ENCODE data around the gene G3BP2. TPM values are rescaled to one million over a fixed set of nuclear protein-coding genes. Genes with fewer than 3 reads are reported as not detected.

Gene G3BP2
- total and polyA plus RNA-seq, 2 donors (not counting 1 experiment from before 2014, with no cell fraction given): 33.0 to 154 TPM

DNA sequence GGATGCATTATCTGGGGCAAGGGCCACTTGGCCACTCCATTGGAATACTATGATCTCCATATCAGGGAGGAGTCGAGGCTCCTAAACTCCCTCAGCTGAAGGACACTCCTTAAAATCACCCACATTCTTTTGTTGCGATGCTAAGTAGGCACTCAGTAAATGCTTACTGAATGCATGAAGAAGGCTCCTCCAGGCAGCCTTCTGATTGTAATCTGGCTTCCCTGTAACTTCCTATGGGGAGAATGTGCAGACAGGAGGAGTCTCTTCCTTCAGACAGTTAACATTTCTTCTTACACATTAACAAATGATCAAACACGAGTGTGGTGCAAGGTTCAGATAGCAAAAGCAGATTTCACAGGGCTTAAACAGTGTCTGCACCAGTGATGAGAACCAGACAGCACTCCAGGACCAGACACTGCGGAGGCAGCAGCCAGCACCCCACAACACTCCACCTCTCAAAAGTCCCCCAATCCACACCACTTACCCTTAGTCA lies 29.8 kb upstream of the G3BP2 start:
- 100% methylated on average over 1 of the region's 4 CpGs for WGBS (ENCODE audit: insufficient coverage)

More for the DNA sequence above, 29.8 kb upstream of the G3BP2 start:
- peaks cover 3% of the 10 kb centered on the region for H3K79me2 ChIP-seq (ENCODE audit: control insufficient read depth, insufficient read depth, low read length)
- no peak overlapping the region for H2AFZ ChIP-seq (ENCODE audit: insufficient read depth, low read depth, low read length, poor library complexity, severe bottlenecking)
- no peak overlapping the region for H3K27ac Mint-ChIP-seq
- H3K9me3 Mint-ChIP-seq (ENCODE audit: insufficient read depth): no peaks in the 10 kb centered on the region
- no peak overlapping the region for H3K27ac ChIP-seq (ENCODE audit: low read length in 2 of 2)
- DNase-seq (no peak), ATAC-seq (ENCODE audit: low read depth) (no peak)
- no peak for TF ChIP-seq EZH2 (IDR thresholded peaks at IDR 0.05; ENCODE audit: borderline replicate concordance, insufficient read depth, low read depth, low read length, poor library complexity, severe bottlenecking)
- TF ChIP-seq CTCF (IDR thresholded peaks at IDR 0.05): no peak
- peaks cover 14 to 15% of the 10 kb centered on the region in 2 donors for H3K4me1 ChIP-seq (ENCODE audit: control insufficient read depth in 2 of 2, insufficient read depth in 2 of 2, low read length in 2 of 2)
- H4K20me1 ChIP-seq (ENCODE audit: control insufficient read depth, insufficient read depth, low read length, poor library complexity, severe bottlenecking): no peaks in the 10 kb centered on the region
- no peak overlapping the region for H3K4me3 Mint-ChIP-seq
- no peaks in the 10 kb centered on the region for H3K9me3 ChIP-seq (ENCODE audit: control extremely low read depth in 1 of 3, control insufficient read depth in 2 of 3, insufficient read depth in 1 of 3, low read length in 2 of 3)
- no peak overlapping the region for H3K4me3 ChIP-seq (ENCODE audit: control extremely low read depth in 1 of 5, extremely low read depth in 1 of 5, insufficient read depth in 1 of 5, low read depth in 2 of 5, low read length in 4 of 5)
- POLR2A ChIA-PET: no interaction called here
- peaks cover 17% of the 10 kb centered on the region for H3K4me1 Mint-ChIP-seq
- no peak overlapping the region for H3K9ac ChIP-seq (ENCODE audit: low read length)
- CTCF ChIA-PET: no interaction called here
- H3K27me3 ChIP-seq (replicated peaks in 1 of 4; ENCODE audit: control extremely low read depth in 1 of 4, control insufficient read depth in 3 of 4, insufficient read depth in 4 of 4, low read length in 3 of 4): no peaks in the 10 kb centered on the region
- no peaks in the 10 kb centered on the region for H3K27me3 Mint-ChIP-seq
- intact Hi-C loops (cut with micrococcal nuclease): no loop called here
- H3K4me2 ChIP-seq (replicated peaks; ENCODE audit: low read depth, low read length, poor library complexity, severe bottlenecking): no peak overlapping the region
- H3K36me3 ChIP-seq (replicated peaks in 1 of 2; ENCODE audit: control extremely low read depth in 1 of 2, control insufficient read depth in 1 of 2, extremely low read depth in 1 of 2, insufficient read depth in 2 of 2, low read length in 1 of 2): peaks cover 2% of the 10 kb centered on the region in 2 experiments

Data from B cell (primary cell).